Bronchial epithelial cell (primary cell): ENCODE results near the gene TESK2. TPM values are rescaled to one million over a fixed set of nuclear protein-coding genes. Genes with fewer than 3 reads are reported as not detected.

Experiments
- DNase-seq: peaks from one replicate; pipeline ENCODE4 v3.0.0-alpha.2; 2010; ENCODE audit warnings: low read depth
- FAIRE-seq: peaks from 2 replicates; lab custom pipeline; 2011; peaks lifted over from hg19 to GRCh38; lab: Jason Lieb, UNC
- H3K27me3 ChIP-seq: 2 replicates; pipeline ENCODE4 v1.5.1; 2011; ENCODE audit warnings: low read length; ENCODE audit not compliant: control insufficient read depth, insufficient read depth
- H3K36me3 ChIP-seq: 2 replicates; pipeline ENCODE4 v1.5.1; 2011; ENCODE audit warnings: low read length; ENCODE audit not compliant: control insufficient read depth, insufficient read depth
- H3K4me3 ChIP-seq: 2 replicates; pipeline ENCODE4 v1.5.1; 2011; ENCODE audit warnings: mild to moderate bottlenecking, low read depth, low read length, control low read depth
- total RNA-seq: library from RNA; depleted of rRNA; stranded (reverse); fragments of >200 nt; gene quantifications from 2 replicates; pipeline ENCODE4 v1.2.1, GENCODE V29; 2014
- TF ChIP-seq, protein P1 (sequence below): IDR thresholded peaks from 2 replicates; pipeline ENCODE4 v1.5.1; 2011; ENCODE audit warnings: mild to moderate bottlenecking, moderate library complexity, low read length, control low read depth, inconsistent platforms; ENCODE audit not compliant: insufficient read depth, severe bottlenecking

Gene TESK2
- total RNA-seq, 1 donor from 2014 or later: 1.6 TPM

DNA sequence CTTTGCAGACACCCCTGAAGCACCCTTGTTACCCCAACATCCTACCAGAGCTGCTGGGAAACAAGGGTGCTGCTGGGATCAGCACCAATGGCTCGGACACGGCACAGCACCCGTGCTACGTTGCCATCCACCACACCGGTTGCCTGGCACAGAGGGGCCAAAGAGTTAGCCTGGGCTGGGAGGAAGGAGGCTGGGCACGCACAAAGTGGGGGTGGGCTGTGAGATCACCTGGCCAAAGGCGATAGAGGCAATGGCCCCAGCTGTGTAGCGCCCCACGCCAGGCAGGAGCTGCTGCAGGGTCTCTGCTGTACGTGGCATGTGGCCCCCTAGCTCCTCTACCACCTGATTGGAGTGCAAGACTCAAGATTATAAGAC lies 158.6 kb downstream of the TESK2 start:
- no peak for DNase-seq
- Histone ChIP-seq H3K4me3 (no peak overlapping the region), H3K27me3 (no peaks in the 10 kb centered on the region), H3K36me3 (no peaks in the 10 kb centered on the region)
- no peak for FAIRE-seq
- TF ChIP-seq, protein P1, sequence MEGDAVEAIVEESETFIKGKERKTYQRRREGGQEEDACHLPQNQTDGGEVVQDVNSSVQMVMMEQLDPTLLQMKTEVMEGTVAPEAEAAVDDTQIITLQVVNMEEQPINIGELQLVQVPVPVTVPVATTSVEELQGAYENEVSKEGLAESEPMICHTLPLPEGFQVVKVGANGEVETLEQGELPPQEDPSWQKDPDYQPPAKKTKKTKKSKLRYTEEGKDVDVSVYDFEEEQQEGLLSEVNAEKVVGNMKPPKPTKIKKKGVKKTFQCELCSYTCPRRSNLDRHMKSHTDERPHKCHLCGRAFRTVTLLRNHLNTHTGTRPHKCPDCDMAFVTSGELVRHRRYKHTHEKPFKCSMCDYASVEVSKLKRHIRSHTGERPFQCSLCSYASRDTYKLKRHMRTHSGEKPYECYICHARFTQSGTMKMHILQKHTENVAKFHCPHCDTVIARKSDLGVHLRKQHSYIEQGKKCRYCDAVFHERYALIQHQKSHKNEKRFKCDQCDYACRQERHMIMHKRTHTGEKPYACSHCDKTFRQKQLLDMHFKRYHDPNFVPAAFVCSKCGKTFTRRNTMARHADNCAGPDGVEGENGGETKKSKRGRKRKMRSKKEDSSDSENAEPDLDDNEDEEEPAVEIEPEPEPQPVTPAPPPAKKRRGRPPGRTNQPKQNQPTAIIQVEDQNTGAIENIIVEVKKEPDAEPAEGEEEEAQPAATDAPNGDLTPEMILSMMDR: no peak

DNA sequence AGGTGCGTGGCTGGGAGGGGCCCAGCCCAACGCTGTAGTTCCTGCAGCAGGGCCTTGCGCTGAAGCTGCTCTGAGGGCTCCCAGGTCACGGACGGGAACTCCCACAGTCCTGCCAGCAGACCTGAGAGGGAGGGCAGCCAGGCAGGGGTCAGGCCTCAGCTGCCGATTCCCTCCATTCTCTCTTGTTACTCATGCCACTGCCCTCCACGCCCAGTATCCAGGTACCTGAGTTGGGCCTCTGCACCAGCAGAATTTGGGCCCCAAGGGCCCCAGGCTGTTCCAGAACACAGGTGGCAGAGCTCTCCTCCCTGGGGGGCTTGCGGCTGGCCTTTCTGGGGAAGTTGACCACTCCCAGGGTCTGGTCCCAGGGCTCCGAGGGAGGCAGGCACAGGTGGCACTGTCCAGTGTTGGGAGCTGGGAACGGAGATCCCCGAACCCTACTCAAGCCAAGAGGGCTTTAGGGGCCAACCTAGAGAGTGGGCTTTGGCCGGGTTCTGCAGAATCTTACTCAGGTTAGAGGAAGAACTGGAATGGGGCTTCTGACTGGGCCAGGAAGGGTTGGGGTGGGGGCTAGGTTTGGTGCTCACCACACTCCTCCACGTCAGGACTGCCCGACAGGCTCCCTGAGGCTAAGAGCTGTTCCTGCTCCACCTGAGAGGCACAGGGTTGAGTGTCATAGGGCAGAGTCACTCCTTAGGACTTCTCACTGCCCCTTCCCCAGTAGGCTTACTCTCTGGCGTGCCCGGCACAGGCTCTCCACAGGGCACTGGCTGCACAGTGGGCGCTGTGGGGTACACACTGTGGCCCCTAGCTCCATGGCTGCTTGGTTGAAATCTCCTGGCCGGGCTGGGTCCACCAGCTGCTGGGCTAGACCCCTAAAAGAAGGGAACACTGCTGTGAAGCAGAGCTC lies 159.3 kb downstream of the TESK2 start:
- FAIRE-seq (no peak), DNase-seq (no peak)
- H3K4me3 ChIP-seq: no peak overlapping the region
- TF ChIP-seq, protein P1: no peak
- H3K27me3 ChIP-seq: peaks cover 3% of the 10 kb centered on the region
- no peaks in the 10 kb centered on the region for H3K36me3 ChIP-seq

DNA sequence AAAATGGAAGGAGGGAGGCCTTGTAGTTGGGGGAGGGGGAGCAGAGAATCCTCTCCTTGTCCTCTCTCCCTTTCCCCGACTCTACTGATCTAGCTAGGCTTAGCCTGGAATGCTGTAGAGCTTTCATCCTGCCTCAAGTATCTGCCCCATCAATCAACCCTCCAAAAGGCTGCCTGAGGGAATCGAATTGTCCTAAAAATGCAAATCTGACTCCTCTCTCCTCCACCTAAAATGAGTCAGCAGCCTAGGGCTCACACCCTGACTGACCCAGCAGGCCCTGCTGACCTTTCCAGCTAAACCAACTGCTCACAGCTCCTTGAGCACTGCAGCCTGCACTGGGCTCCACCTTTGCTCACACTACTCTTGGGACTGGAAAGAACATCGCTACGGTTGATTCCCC lies 161.5 kb downstream of the TESK2 start:
- TF ChIP-seq, protein P1: no peak
- DNase-seq (peak; percentile 16), FAIRE-seq (no peak)
- H3K36me3 ChIP-seq: no peaks in the 10 kb centered on the region
- no peak overlapping the region for H3K4me3 ChIP-seq
- H3K27me3 ChIP-seq: peaks cover 3% of the 10 kb centered on the region

DNA sequence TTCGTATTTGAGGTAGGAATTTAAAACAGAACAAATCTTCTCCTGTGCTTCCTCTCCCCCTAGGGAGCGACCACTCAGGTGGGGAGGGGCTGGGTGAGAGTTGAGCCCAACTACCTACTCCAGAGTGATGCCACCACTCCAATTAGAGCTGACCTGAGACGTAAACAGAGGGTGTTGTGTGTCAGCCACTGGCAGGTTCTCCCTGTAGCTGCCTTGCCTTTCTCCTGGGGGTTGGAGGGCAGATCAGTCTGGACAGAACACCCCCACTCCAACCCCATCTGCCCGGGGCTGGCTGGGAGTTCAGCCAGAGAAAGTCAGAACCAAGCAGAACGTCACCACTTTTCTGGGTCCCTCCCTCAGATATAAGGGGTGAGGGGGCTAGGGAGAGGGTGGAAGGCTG lies 162.3 kb downstream of the TESK2 start:
- FAIRE-seq: no peak
- H3K27me3 ChIP-seq: peaks cover 3% of the 10 kb centered on the region
- TF ChIP-seq, protein P1: no peak
- H3K36me3 ChIP-seq: no peaks in the 10 kb centered on the region
- no peak overlapping the region for H3K4me3 ChIP-seq
- no peak for DNase-seq

DNA sequence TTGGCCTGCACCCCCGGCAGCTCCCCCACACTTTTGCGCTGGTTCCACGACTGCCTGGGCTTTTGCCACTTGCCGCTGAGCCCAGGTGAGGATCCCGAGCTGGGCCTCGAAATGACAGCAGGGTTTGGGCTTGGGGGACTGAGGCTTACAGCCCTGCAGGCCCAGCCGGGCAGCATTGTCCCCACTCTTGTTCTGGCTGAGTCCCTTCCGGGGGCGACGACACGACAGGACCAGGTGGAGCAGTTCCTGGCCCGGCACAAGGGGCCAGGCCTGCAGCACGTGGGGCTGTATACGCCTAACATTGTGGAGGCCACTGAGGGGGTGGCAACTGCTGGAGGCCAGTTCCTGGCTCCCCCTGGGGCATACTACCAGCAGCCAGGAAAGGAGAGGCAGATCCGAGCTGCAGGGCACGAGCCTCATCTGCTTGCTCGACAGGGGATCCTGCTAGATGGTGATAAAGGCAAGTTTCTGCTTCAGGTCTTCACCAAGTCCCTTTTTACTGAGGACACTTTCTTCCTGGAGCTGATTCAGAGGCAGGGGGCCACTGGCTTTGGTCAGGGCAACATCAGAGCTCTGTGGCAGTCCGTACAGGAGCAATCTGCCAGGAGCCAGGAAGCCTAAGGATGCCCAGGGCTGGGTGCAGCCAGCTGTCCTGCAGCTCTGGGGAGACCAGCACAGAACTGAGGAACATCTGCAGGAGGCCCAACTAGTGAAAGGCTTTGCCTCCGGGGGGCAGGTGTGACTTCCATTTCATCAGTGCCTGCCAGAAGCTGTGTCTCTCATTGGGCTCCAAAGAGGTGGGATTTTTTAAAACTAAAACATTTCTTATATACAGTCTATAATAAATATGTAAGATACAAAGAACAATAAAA lies 163.1 kb downstream of the TESK2 start:
- DNase-seq: no peak
- no peaks in the 10 kb centered on the region for H3K36me3 ChIP-seq
- TF ChIP-seq, protein P1: no peak
- FAIRE-seq: no peak
- peaks cover 3% of the 10 kb centered on the region for H3K27me3 ChIP-seq
- no peak overlapping the region for H3K4me3 ChIP-seq
